Endodermal cell (in vitro differentiated cells): ENCODE measurements around the gene MRM2. TPM values are rescaled to one million over a fixed set of nuclear protein-coding genes. Genes with fewer than 3 reads are reported as not detected.
A peak's percentile ranks its signal among the peaks of the same experiment; 100 is the strongest.

Source experiments
- DNase-seq: peaks from one replicate; pipeline ENCODE4 v3.0.0-alpha.2; 2017
- H3K27ac ChIP-seq: 2 replicates; pipeline ENCODE4 v1.5.1; 2013; ENCODE audit warnings: mild to moderate bottlenecking, low read depth, low read length, moderate library complexity
- H3K27me3 ChIP-seq: 2 replicates; pipeline ENCODE4 v1.6.1; 2013; ENCODE audit warnings: mild to moderate bottlenecking, low read length, moderate library complexity; ENCODE audit not compliant: insufficient read depth, control insufficient read depth, poor library complexity, severe bottlenecking
- H3K36me3 ChIP-seq: 2 replicates; pipeline ENCODE4 v1.7.0; 2013; ENCODE audit warnings: mild to moderate bottlenecking, low read length, moderate library complexity; ENCODE audit not compliant: control insufficient read depth, insufficient read depth
- H3K4me1 ChIP-seq: one replicate; pipeline ENCODE4 v1.7.0; 2013; ENCODE audit warnings: low read length; ENCODE audit not compliant: control insufficient read depth, insufficient read depth
- H3K4me3 ChIP-seq: 2 replicates; pipeline ENCODE4 v1.5.1; 2013; ENCODE audit warnings: mild to moderate bottlenecking, low read length, moderate library complexity
- H3K9ac ChIP-seq: 2 replicates; pipeline ENCODE4 v1.6.1; 2013; ENCODE audit warnings: mild to moderate bottlenecking, low read length, moderate library complexity; ENCODE audit not compliant: poor library complexity, severe bottlenecking; ENCODE audit errors: extremely low read depth
- H3K9me3 ChIP-seq: 2 replicates; pipeline ENCODE4 v1.6.1; 2013; ENCODE audit warnings: mild to moderate bottlenecking, low read length, moderate library complexity; ENCODE audit not compliant: control insufficient read depth
- H3K27ac Mint-ChIP-seq: 2 replicates; pipeline ENCODE4 v1.8.0; 2020; ENCODE audit warnings: mixed read lengths
- H3K27me3 Mint-ChIP-seq: 2 replicates; pipeline ENCODE4 v1.8.0; 2021; ENCODE audit warnings: mild to moderate bottlenecking, mixed read lengths; ENCODE audit not compliant: insufficient read depth
- H3K36me3 Mint-ChIP-seq: 2 replicates; pipeline ENCODE4 v1.8.0; 2020; ENCODE audit warnings: low read depth, mixed read lengths
- H3K4me1 Mint-ChIP-seq: 2 replicates; pipeline ENCODE4 v1.8.0; 2020; ENCODE audit warnings: mixed read lengths
- H3K4me3 Mint-ChIP-seq: 2 replicates; pipeline ENCODE4 v1.8.0; 2020; ENCODE audit warnings: mild to moderate bottlenecking, moderate library complexity, mixed read lengths
- H3K9me3 Mint-ChIP-seq: 2 replicates; pipeline ENCODE4 v1.8.0; 2020; ENCODE audit warnings: mild to moderate bottlenecking, mixed read lengths
- WGBS, 2 experiments: methylation state at CpG; one replicate each; pipeline versions ENCODE4 v1.1.5 to v1.1.7; 2013; ENCODE audit warnings: missing lambda C conversion rate in 2 of 2, mixed read lengths in 1 of 2; ENCODE audit not compliant: insufficient coverage in 1 of 2, insufficient read length in 1 of 2; 5-methylcytosine and 5-hydroxymethylcytosine counted together
- total RNA-seq, 2 donors: library from RNA; stranded (reverse); fragmentation: NEBNext Ultra II Directional in 1 of 2; extraction: Animal tissue kit (Norgen Biotek cat#: 25700) in 1 of 2; gene quantifications; 2 replicates in 1 of 2; 3 replicates in 1 of 2; pipeline ENCODE4 v1.2.1, GENCODE V29; 2021
- TF ChIP-seq, protein P1 (sequence below): fragments of 200-600 bp; sonication (generic); conservative IDR thresholded peaks from 2 replicates; pipeline ENCODE4 v1.5.0; 2021; ENCODE audit warnings: antibody characterized with exemption, mild to moderate bottlenecking

The MRM2 gene
- total RNA-seq, 2 donors from 2014 or later = 38.9 TPM

- Histone ChIP-seq H3K36me3 (peaks cover 65% of the 10 kb centered on the region), H3K27ac (peak overlapping the region; percentile 49), H3K4me3 (no peak overlapping the region), H3K27me3 (no peaks in the 10 kb centered on the region), H3K4me1 (no peaks in the 10 kb centered on the region), H3K9me3 (no peaks in the 10 kb centered on the region), H3K9ac (no peak overlapping the region)
- Mint-ChIP-seq H3K9me3 (no peaks in the 10 kb centered on the region), H3K4me3 (no peak overlapping the region), H3K27ac (no peak overlapping the region), H3K27me3 (no peaks in the 10 kb centered on the region), H3K36me3 (peaks cover 80% of the 10 kb centered on the region), H3K4me1 (no peaks in the 10 kb centered on the region)
- no peak for DNase-seq
- 92 to 94% methylated on average over 5 to 13 of the region's 13 CpGs for WGBS, 2 experiments
- TF ChIP-seq, protein P1, sequence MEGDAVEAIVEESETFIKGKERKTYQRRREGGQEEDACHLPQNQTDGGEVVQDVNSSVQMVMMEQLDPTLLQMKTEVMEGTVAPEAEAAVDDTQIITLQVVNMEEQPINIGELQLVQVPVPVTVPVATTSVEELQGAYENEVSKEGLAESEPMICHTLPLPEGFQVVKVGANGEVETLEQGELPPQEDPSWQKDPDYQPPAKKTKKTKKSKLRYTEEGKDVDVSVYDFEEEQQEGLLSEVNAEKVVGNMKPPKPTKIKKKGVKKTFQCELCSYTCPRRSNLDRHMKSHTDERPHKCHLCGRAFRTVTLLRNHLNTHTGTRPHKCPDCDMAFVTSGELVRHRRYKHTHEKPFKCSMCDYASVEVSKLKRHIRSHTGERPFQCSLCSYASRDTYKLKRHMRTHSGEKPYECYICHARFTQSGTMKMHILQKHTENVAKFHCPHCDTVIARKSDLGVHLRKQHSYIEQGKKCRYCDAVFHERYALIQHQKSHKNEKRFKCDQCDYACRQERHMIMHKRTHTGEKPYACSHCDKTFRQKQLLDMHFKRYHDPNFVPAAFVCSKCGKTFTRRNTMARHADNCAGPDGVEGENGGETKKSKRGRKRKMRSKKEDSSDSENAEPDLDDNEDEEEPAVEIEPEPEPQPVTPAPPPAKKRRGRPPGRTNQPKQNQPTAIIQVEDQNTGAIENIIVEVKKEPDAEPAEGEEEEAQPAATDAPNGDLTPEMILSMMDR = no peak
Measured at GRCh38 chr7:2211926-2212325, 30.1 kb downstream of the MRM2 start.

DNA sequence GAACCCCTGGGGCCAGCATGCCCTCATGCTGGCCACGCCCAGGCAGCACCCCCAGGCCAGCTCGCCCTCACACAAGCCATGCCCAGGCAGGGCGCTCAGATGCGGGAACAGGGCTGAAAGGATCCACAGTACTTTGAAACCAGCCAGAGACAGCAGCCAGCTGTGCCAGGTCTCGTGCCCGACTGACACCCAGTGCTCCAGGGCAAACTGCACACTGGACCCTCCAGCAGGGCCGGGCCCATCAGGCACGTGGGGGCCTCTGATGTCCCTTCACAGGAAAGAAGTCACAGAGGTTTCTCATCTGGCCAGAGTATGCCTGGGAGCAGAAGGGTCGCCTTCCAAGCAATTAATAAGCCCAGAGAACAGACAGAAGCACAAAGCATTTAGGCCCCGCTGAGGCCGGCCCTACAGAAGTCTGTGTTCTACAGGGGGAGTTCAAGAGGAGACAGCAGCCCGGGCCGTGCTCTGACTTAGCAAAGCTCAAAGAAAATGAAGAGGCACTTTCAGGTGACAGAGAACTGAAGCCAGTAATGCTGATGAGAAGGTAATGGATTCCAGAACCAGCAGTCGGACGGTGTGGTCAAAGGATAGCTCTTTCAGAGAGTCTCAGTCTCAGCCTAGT, 30.6 kb downstream of the MRM2 start:
- Histone ChIP-seq H3K36me3 (peaks cover 62% of the 10 kb centered on the region), H3K9me3 (no peaks in the 10 kb centered on the region), H3K27ac (peak overlapping the region; percentile 49), H3K27me3 (no peaks in the 10 kb centered on the region), H3K4me3 (no peak overlapping the region), H3K4me1 (no peaks in the 10 kb centered on the region), H3K9ac (no peak overlapping the region)
- no peak overlapping the region for H3K27ac Mint-ChIP-seq
- whole genome bisulfite sequencing, 2 experiments = 93 to 95% methylated on average over 15 of the region's 15 CpGs
- no peak for DNase-seq
- no peaks in the 10 kb centered on the region for H3K4me1 Mint-ChIP-seq
- TF ChIP-seq, protein P1 = no peak
- no peaks in the 10 kb centered on the region for H3K27me3 Mint-ChIP-seq
- no peak overlapping the region for H3K4me3 Mint-ChIP-seq
- no peaks in the 10 kb centered on the region for H3K9me3 Mint-ChIP-seq
- peaks cover 77% of the 10 kb centered on the region for H3K36me3 Mint-ChIP-seq

DNA sequence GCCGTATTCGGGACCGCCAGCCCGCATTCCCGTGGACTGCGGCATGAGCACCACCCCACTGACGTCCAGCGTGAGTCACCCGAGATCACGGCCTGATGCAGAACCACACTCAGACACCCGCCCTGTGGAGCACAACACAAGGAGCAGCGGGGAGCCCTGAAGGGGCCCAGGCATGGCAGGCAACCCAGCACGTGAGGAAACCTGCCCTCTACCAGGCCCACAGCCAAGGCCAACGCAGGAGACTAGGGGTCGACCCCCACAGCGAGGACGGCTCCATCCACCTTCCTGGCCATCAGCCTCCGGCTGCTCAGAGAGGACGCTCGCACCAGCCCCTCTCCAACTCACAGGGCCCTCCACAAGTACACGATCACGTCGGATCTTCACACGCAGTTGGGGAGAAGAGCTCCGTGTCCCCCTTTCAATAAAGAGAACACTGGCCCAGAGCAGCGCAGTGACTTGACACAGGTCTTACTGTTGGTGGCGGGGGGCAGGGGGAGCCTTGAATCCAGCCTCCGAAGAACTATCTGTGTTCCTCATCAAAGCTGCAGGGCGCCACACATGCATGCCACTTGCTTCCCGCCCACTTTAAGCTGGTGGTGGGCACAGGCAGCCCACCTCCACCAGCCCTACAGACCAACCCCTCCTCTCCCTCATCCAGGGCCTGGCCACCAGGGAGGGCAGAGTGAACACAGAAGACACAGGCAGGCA, 31.3 kb downstream of the MRM2 start:
- Histone ChIP-seq H3K4me1 (no peaks in the 10 kb centered on the region), H3K27me3 (no peaks in the 10 kb centered on the region), H3K4me3 (no peak overlapping the region), H3K9ac (no peak overlapping the region), H3K9me3 (no peaks in the 10 kb centered on the region), H3K27ac (no peak overlapping the region), H3K36me3 (peaks cover 59% of the 10 kb centered on the region)
- WGBS, 2 experiments = 90 to 93% methylated on average over 15 to 30 of the region's 30 CpGs
- DNase-seq = no peak
- no peak overlapping the region for H3K4me3 Mint-ChIP-seq
- H3K9me3 Mint-ChIP-seq = no peaks in the 10 kb centered on the region
- TF ChIP-seq, protein P1 = no peak
- H3K4me1 Mint-ChIP-seq = no peaks in the 10 kb centered on the region
- H3K27ac Mint-ChIP-seq = no peak overlapping the region
- no peaks in the 10 kb centered on the region for H3K27me3 Mint-ChIP-seq
- H3K36me3 Mint-ChIP-seq = peaks cover 75% of the 10 kb centered on the region
